A673 (cell line): ENCODE measurements around the gene GPR158. TPM values are rescaled to one million over a fixed set of nuclear protein-coding genes. Genes with fewer than 3 reads are reported as not detected.

Experiments
- BruUV-seq: library from RNA; stranded (reverse); fragments of 400-500 nt; replicated peaks from 2 replicates; lab custom pipeline; 2021; lab: Mats Ljungman, UMichigan
- CTCF ChIA-PET: fragments of 300-600 bp; sonication (Branson Sonifier 250); formaldehyde crosslinking; loops from one replicate; lab custom pipeline; 2022; ENCODE audit warnings: antibody characterized with exemption; lab: Charles Lee
- POLR2A ChIA-PET: fragments of 300-600 bp; sonication (Branson Sonifier 250); formaldehyde crosslinking; loops from one replicate; lab custom pipeline; 2022; ENCODE audit warnings: antibody characterized with exemption; ENCODE audit not compliant: low non-redundant PET; lab: Charles Lee
- DNase-seq: peaks from one replicate; pipeline ENCODE4 v3.0.0-alpha.2; 2015; ENCODE audit warnings: low spot score
- H3K27ac ChIP-seq: fragments of 200-600 bp; sonication (generic); 2 replicates; pipeline ENCODE4 v1.5.1; 2016; ENCODE audit warnings: mixed run types, low read depth, mild to moderate bottlenecking, mixed read lengths, antibody characterized with exemption, low read length; ENCODE audit not compliant: poor library complexity, severe bottlenecking
- H3K27me3 ChIP-seq: fragments of 200-600 bp; sonication (generic); replicated peaks from 2 replicates; pipeline ENCODE4 v1.6.1; 2017; ENCODE audit warnings: mixed run types, low read depth, mild to moderate bottlenecking, mixed read lengths, antibody characterized with exemption, low read length; ENCODE audit not compliant: insufficient read depth, poor library complexity
- H3K36me3 ChIP-seq: fragments of 200-600 bp; sonication (generic); 2 replicates; pipeline ENCODE4 v1.6.1; 2016; ENCODE audit warnings: mixed run types, mild to moderate bottlenecking, mixed read lengths, antibody characterized with exemption, low read length; ENCODE audit not compliant: insufficient read depth, poor library complexity, severe bottlenecking
- H3K4me1 ChIP-seq: fragments of 200-600 bp; sonication (generic); 2 replicates; pipeline ENCODE4 v1.6.1; 2017; ENCODE audit warnings: mixed run types, mild to moderate bottlenecking, mixed read lengths, antibody characterized with exemption, low read length; ENCODE audit not compliant: insufficient read depth, poor library complexity, severe bottlenecking
- H3K4me3 ChIP-seq: fragments of 200-600 bp; sonication (generic); 2 replicates; pipeline ENCODE4 v1.5.1; 2016; ENCODE audit warnings: low read depth, mixed run types, mild to moderate bottlenecking, mixed read lengths, low read length; ENCODE audit not compliant: poor library complexity, severe bottlenecking
- H3K9me3 ChIP-seq: fragments of 200-600 bp; sonication (generic); 2 replicates; pipeline ENCODE4 v1.6.1; 2016; ENCODE audit warnings: mixed run types, low read depth, mild to moderate bottlenecking, mixed read lengths, antibody characterized with exemption, low read length; ENCODE audit not compliant: poor library complexity, severe bottlenecking
- EZH2 ChIP-seq: fragments of 200-600 bp; sonication (generic); IDR thresholded peaks from 2 replicates; pipeline ENCODE4 v1.6.1; 2017; ENCODE audit warnings: borderline replicate concordance, low read depth, mild to moderate bottlenecking, mixed read lengths, antibody characterized with exemption, low read length; ENCODE audit not compliant: poor library complexity, severe bottlenecking
- intact Hi-C: fragments of 100-400 bp; cut with micrococcal nuclease; formaldehyde crosslinking; loops from one replicate; pipeline ENCODE4 v1.10.0; 2022; ENCODE audit not compliant: unreplicated experiment
- total RNA-seq: library from RNA; stranded (reverse); gene quantifications from 2 replicates; pipeline ENCODE4 v1.2.3, GENCODE V29; 2021
- TF ChIP-seq, protein P1 (sequence below): fragments of 300-800, 200-600 bp; sonication (generic); conservative IDR thresholded peaks from 2 replicates; pipeline ENCODE4 v1.5.1; 2017; ENCODE audit warnings: low read depth, mild to moderate bottlenecking, antibody characterized with exemption, low read length, moderate library complexity, mixed read lengths

GPR158 gene
- total RNA-seq, 1 experiment from 2014 or later, result not detected

DNA sequence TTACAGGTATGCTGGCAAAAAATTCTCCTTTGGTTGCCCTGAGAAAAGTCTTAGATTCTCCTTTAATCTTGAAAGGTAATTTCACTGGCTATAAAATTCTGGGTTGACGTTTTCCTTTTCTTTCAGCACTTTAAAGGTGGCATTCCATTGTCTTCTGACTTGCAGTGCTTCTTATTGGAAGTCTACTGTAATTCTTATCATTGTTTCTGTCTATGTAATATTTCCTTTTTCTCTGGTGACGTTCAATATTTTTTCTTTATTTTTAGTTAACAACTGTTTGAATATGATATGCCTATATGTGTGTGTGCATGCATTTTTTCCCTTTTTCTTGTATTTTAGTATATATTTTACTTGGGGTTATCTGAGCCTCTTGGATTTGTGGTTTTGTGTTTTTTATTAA, 111.0 kb downstream of the GPR158 start:
- no peaks in the 10 kb centered on the region for H3K36me3 ChIP-seq
- no peak overlapping the region for H3K4me3 ChIP-seq
- ChIA-PET POLR2A (no interaction called here), CTCF (no interaction called here)
- intact Hi-C loops, result no loop called here
- no peak for DNase-seq
- H3K27ac ChIP-seq, result no peak overlapping the region
- no peaks in the 10 kb centered on the region for H3K4me1 ChIP-seq
- no TSS peak for BruUV-seq
- TF ChIP-seq, protein P1, sequence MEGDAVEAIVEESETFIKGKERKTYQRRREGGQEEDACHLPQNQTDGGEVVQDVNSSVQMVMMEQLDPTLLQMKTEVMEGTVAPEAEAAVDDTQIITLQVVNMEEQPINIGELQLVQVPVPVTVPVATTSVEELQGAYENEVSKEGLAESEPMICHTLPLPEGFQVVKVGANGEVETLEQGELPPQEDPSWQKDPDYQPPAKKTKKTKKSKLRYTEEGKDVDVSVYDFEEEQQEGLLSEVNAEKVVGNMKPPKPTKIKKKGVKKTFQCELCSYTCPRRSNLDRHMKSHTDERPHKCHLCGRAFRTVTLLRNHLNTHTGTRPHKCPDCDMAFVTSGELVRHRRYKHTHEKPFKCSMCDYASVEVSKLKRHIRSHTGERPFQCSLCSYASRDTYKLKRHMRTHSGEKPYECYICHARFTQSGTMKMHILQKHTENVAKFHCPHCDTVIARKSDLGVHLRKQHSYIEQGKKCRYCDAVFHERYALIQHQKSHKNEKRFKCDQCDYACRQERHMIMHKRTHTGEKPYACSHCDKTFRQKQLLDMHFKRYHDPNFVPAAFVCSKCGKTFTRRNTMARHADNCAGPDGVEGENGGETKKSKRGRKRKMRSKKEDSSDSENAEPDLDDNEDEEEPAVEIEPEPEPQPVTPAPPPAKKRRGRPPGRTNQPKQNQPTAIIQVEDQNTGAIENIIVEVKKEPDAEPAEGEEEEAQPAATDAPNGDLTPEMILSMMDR, result no peak
- no peak for TF ChIP-seq EZH2
- peaks cover 9% of the 10 kb centered on the region for H3K9me3 ChIP-seq
- H3K27me3 ChIP-seq, result peaks cover 4% of the 10 kb centered on the region

- POLR2A ChIA-PET, result no interaction called here
- Histone ChIP-seq H3K4me3 (no peak overlapping the region), H3K27me3 (no peaks in the 10 kb centered on the region), H3K27ac (no peak overlapping the region), H3K4me1 (no peaks in the 10 kb centered on the region), H3K9me3 (peaks cover 9% of the 10 kb centered on the region), H3K36me3 (no peaks in the 10 kb centered on the region)
- intact Hi-C loops, result no loop called here
- no TSS peak for BruUV-seq
- no peak for TF ChIP-seq EZH2
- TF ChIP-seq, protein P1, result no peak
- DNase-seq, result no peak
- CTCF ChIA-PET, result no interaction called here
These were observed 113.4 kb downstream of the GPR158 start for GRCh38 chr10:25288181-25288580.

- ChIA-PET CTCF (no interaction called here), POLR2A (no interaction called here)
- Histone ChIP-seq H3K36me3 (no peaks in the 10 kb centered on the region), H3K27ac (no peak overlapping the region), H3K9me3 (no peaks in the 10 kb centered on the region), H3K27me3 (peaks cover 4% of the 10 kb centered on the region), H3K4me1 (no peaks in the 10 kb centered on the region), H3K4me3 (no peak overlapping the region)
- intact Hi-C loops, result no loop called here
- no peak for DNase-seq
- BruUV-seq, result no TSS peak
- no peak for TF ChIP-seq EZH2
- TF ChIP-seq, protein P1, result no peak
These were observed 119.5 kb downstream of the GPR158 start for GRCh38 chr10:25294032-25294926.
